AG04449 (cell line): Measurements from ENCODE around the gene OR7G2.

ENCODE experiments used
- CTCF ChIA-PET: fragments of 350-600 bp; formaldehyde crosslinking; extraction: SDS; loops from one replicate; lab custom pipeline; 2021; ENCODE audit warnings: antibody characterized with exemption; lab: Yijun Ruan, JAX
- POLR2A ChIA-PET: fragments of 400-600, 350-600 bp; formaldehyde crosslinking; extraction: SDS; loops from one replicate; lab custom pipeline; 2020; ENCODE audit warnings: antibody characterized with exemption, inconsistent platforms; lab: Yijun Ruan, JAX
- DNase-seq: peaks from one replicate; pipeline ENCODE4 v3.0.0-alpha.2; 2010; ENCODE audit warnings: low read depth, low spot score
- H3K4me3 ChIP-seq: 2 replicates; pipeline ENCODE4 v1.5.1; 2011; ENCODE audit warnings: low read depth, mild to moderate bottlenecking, control low read depth, low read length
- CTCF ChIP-seq: IDR thresholded peaks from one replicate; pipeline ENCODE4 v1.5.1; 2011; ENCODE audit warnings: mild to moderate bottlenecking, moderate library complexity, low read length, control low read depth, inconsistent platforms; ENCODE audit not compliant: insufficient read depth; ENCODE audit errors: missing control alignments

Gene OR7G2

GRCh38 chr19:9130965-9131364 lies 23.7 kb upstream of the OR7G2 start:
- ChIA-PET POLR2A (no interaction called here), CTCF (no interaction called here)
- H3K4me3 ChIP-seq, result no peak overlapping the region
- no peak for TF ChIP-seq CTCF
- no peak for DNase-seq

GRCh38 chr19:9128171-9128570 lies 20.9 kb upstream of the OR7G2 start:
- POLR2A ChIA-PET, result no interaction called here
- DNase-seq, result no peak
- no peak for TF ChIP-seq CTCF
- CTCF ChIA-PET, result no interaction called here
- no peak overlapping the region for H3K4me3 ChIP-seq

GRCh38 chr19:9126900-9127405 lies 19.7 kb upstream of the OR7G2 start, which contains the start of gene OR7G3:
TSS of gene OR7G3 (minus strand) at chr19:9126950. CDS start at chr19:9126950, 0 bp downstream.
- H3K4me3 ChIP-seq, result no peak within 1 kb of the TSS
- no peak for DNase-seq
- ChIA-PET POLR2A (no interaction called here), CTCF (no interaction called here)
- TF ChIP-seq CTCF, result no peak

GRCh38 chr19:9116547-9116946 lies 9.3 kb upstream of the OR7G2 start:
- ChIA-PET POLR2A (no interaction called here), CTCF (no interaction called here)
- no peak for TF ChIP-seq CTCF
- no peak for DNase-seq
- H3K4me3 ChIP-seq, result no peak overlapping the region

- H3K4me3 ChIP-seq, result no peak within 1 kb of the TSS
- ChIA-PET CTCF (no interaction called here), POLR2A (no interaction called here)
- DNase-seq, result no peak
- TF ChIP-seq CTCF, result no peak
Observed at GRCh38 chr19:9115307-9115813, 8.1 kb upstream of the OR7G2 start, which contains the start of gene OR7G1. TSS of gene OR7G1 (minus strand) at chr19:9115763. CDS start at chr19:9115763, 0 bp downstream.

GRCh38 chr19:9109959-9110358 lies 2.7 kb upstream of the OR7G2 start:
- no peak for TF ChIP-seq CTCF
- no peak for DNase-seq
- no peak overlapping the region for H3K4me3 ChIP-seq
- ChIA-PET CTCF (no interaction called here), POLR2A (no interaction called here)
